DMS79 treated with DMSO at 0.1 percent for 48 hours (cell line): ENCODE results near the gene FAM156A.
A peak's percentile ranks its signal among the peaks of the same experiment; 100 is the strongest.
"Not testable (repeated sequence)": the region's sequence is repeated elsewhere in the genome, so short reads cannot be mapped to it uniquely, and the experiment has no call there.

Experiments used
- DNase-seq: peaks from one replicate; lab custom pipeline; 2025; lab: John Stamatoyannopoulos, UW

Gene FAM156A

DNA sequence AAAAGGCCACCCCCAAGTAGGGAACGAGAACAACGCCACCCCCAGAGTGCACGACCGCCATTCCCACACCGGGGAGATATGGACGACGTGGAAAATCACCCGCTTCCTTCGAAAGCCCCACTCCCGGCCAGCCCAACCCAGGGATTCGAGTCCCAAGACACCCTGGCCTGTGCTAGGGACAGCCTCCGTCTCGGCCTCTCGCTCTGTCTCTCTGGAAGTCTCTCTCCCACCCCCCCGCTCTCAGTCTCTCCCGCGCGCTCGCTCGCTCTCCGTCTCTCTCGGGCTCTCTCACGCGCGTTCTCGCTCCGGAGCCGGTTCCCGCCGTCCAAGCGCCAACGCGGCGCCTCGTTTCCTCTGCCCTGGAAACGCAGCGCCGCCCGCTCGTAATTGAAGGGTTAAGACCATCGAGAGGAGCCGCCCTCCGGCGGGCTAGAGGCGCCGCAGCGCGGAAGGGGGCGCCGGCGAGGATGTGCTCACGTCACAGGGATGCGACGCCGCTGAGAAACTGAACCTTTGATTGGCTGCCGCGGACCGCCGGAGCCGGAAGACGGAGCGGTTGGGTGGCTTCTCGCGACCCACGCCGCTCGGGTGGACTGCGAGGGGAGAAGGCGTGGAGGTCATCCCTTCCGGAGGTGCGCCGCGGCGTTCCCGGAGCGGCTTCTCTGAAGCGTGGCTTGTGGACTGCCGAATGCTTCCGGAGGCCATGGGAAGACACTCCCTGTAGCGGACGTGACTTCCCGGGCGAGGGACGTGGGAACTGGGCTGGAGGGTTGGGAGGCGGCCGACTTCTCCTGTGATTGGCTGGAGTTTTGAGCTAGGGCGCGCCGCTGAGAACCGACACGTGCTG is at the start of gene FAM156A:
FAM156A (minus strand) TSS at position 406 of the 847 bp plus-strand sequence. CDS start 9,930 bp downstream, outside the sequence.
- not testable (repeated sequence) for DNase-seq

DNA sequence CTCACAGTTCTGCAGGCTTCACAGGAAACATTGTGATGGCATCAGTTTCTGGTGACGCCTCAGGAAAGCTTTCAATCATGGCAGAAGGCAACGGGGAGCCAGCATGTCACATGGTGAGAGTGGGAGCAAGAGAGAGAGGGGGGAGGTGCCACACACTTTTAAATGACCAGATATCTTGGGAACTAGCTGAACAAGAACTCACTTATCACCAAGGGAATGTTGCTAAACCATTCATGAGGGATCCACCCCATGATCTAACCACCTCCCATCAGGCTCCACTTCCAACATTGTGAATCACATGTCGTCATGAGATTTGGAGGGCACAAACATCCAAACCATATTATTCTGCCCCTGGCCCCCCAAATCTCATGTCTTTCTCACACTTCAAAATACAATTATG is 47.0 kb upstream of the FAM156A start:
- no peak for DNase-seq

DNA sequence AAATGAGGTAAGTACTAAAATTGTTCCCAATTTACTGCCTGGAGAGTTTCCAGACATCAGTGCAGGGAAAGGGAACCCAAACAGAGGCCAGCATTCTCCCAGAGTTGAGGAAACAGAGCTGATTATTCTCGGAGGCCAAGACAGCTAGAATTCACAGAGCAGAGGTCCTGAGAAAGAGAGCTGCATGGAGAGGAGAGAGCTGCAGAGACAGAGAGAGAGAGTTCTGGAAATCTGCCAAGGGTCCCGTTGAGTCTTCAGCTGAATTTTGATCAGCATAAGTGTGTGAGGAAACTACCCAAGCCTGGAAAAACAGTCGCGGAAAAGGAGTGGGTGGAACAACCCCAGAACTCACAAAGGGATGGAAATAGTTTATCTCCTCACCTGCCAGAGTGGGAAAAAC is 46.5 kb upstream of the FAM156A start:
- DNase-seq: no peak

DNA sequence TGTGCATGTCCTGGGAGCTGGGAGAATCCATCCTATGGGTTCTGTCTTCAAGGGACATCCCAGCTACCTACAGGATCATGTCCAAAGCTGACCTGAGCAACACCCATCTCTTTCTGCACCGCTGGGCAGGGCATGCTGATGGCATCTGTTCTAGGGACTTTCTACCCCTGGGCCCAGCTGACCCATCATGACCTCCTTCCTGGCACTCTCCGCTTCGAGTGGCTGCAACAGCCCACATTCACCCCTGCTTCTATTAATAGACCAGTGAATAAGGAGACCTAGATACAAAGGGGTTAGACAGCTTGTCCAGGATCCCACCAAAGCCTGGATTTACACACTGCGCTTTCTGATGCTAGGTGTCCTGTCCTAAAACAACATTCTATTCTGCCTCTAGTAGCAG is 45.7 kb upstream of the FAM156A start:
- DNase-seq: no peak

DNA sequence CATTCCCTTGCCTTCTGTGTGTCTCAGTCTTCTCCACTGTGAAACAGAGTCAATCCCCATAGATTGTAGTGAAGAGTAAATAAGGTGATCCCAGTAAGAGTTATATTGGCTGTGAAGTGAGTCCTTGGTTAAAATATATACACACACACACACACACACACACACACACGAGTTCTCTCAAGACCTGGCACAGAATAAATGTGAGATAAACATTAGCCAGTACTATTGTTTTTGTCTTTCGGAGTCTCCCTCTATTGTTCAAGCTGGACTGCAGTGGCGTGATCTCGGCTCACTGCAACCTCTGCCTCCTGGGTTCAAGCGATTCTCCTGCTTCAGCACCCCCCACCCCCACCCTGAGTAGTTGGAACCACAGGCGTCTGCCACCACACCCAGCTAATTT is 44.8 kb upstream of the FAM156A start:
- DNase-seq: no peak

DNA sequence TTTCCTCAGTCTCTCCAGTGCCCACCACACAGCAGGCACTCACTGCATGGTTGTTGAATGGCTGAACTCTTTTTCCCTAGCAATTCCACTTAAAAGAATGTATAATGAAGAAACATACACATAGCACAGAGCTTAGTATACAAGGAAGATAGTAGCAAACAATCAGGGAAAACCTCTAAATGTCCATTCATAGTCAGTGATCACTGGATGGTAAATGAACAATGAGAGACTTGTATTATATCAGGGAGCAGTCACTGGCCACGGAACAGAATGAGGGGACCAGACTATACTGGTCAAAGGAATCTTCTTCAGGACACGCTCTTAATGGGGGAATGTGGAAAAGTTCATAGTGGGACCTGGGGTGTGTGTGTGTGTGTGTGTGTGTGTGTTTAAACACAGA is 43.6 kb upstream of the FAM156A start:
- DNase-seq: no peak

GRCh38 chrX:53000447-53001135 is 42.3 kb upstream of the FAM156A start:
- no peak for DNase-seq

DNA sequence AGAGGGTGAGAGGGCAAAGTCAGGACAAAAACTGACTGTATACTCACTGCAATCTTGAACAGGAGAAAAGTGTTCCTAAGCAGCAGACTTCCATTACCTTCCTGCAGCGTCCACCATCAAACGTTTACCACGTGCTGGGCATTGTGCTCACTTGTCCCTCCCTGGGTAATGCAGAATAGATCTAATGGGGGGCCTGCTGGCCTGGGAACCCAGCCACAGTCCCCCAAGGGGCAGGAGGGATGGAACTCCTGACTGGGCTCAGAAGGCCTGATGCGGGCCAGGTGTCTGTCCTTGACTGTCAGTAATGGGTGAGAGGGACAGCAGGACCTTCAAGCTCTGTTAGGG is 37.6 kb upstream of the FAM156A start:
- DNase-seq: no peak

DNA sequence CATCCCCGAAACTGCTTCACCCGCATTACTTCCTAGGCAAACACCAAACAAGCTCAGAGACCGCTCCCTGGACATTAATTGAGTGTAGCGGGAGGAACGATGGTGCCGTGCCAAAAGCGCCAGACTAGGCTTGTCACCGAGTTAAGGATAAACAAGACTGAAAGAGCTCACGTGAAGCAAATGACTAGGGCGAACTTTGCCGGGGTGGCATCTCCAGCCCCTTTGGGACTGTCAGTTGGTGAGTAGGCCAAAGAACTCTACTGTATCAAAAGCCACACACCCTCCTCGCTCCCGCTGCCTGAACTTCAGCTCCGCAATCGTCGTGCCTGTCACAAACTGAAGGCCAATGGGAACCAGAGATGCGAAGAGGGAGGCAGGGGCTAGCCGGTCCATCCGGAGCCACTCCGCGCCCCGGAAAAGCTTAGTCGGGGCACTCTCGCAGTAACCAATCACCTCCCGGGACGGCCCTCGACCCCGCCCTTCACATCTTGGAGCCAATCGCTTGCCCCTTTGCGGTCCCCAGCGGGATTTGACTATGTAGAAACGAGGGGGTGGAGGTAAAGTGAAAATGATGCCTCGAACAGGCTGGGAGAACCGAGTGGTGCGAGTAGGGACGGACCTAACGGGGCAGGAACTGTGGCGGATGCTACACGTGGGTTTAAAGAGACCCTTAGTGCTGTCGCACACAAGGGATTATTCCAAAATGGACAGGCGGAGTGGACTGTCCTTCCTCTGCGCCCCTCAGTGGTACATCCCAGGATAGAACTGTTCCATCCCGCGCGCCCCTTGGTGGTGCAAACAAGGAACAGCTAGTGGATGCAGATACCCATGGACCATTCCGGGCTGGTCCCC is 37.0 kb upstream of the FAM156A start:
- peak; percentile 87 for DNase-seq

DNA sequence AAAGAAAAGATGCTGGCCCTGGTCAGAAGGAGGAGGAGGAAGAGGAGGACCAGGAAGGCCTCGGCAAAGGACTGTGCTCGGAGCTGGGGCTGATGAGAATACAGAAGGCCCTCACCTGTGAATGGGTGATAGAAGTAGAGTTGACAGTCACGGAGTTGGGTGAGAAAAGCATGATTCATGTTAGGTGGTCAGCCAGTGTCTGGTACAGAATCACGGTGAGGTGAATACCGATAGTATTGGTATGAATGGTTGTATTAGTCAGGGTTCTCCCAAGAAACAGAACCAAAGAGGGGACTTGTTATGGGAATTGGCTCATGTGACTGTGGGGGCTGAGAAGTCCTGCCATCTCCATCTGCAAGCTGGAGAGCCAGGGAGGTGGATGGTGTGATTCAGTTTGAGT is 32.5 kb upstream of the FAM156A start:
- no peak for DNase-seq

GRCh38 chrX:52990011-52990631 is 31.8 kb upstream of the FAM156A start:
- not testable (repeated sequence) for DNase-seq

GRCh38 chrX:52988985-52989917 is 30.9 kb upstream of the FAM156A start:
- no peak for DNase-seq

- no peak for DNase-seq
Observed at GRCh38 chrX:52983321-52984000, 25.1 kb upstream of the FAM156A start.

GRCh38 chrX:52979993-52980392 is 21.7 kb upstream of the FAM156A start:
- no peak for DNase-seq

- no peak for DNase-seq
Observed at GRCh38 chrX:52979568-52979967, 21.2 kb upstream of the FAM156A start.

DNA sequence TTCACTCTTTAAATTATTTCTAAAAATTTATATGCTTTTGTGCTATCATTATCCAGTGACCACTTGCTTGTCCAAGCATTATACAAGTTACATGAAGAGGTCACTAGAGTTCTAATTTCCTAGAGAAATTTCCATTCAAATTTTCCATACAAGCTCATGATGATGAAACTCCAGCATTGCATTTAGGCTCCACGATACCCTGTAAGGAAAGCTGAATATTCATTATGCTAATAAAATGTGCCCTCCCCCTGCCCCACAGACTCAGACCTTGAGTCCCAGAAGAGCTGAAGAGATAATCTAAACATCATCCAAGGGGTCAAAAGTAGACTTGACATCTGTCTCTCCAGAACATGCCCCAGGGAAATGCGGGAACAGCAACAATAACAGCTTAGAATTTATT is 19.6 kb upstream of the FAM156A start:
- no peak for DNase-seq

- DNase-seq: not testable (repeated sequence)
Observed at GRCh38 chrX:52975576-52975975, 17.3 kb upstream of the FAM156A start.

GRCh38 chrX:52974336-52974992 is 16.1 kb upstream of the FAM156A start:
- DNase-seq: not testable (repeated sequence)

- DNase-seq: not testable (repeated sequence)
Observed at GRCh38 chrX:52967922-52968321, 9.6 kb upstream of the FAM156A start.
